Adipose tissue (tissue), 3 donors: ENCODE data around the gene ATF7. TPM values are rescaled to one million over a fixed set of nuclear protein-coding genes. Genes with fewer than 3 reads are reported as not detected.
"Not testable (repeated sequence)": the region's sequence is repeated elsewhere in the genome, so short reads cannot be mapped to it uniquely, and the experiment has no call there.

ENCODE experiments used
- H3K27ac ChIP-seq: one replicate; pipeline ENCODE4 v1.5.1; 2013; ENCODE audit warnings: low read depth, low read length
- WGBS, 3 donors: extraction: QIAGEN DNeasy Blood & Tissue Kit; methylation state at CpG; one replicate each; pipeline ENCODE4 v1.1.7; 2013; 5-methylcytosine and 5-hydroxymethylcytosine counted together
- polyA plus RNA-seq, 3 donors: library from polyadenylated mRNA; stranded (reverse); fragments of 200-250 nt; gene quantifications; one replicate each; pipeline ENCODE4 v1.2.3, GENCODE V29; 2013
- donor health status: healthy with polysubstance abuse.
- donor health status: Bipolar disorder and iron deficiency.
- donor health status: healthy.

The ATF7 gene
- polyA plus RNA-seq, 3 donors = 9.5 to 35.0 (median 25.7) TPM

DNA sequence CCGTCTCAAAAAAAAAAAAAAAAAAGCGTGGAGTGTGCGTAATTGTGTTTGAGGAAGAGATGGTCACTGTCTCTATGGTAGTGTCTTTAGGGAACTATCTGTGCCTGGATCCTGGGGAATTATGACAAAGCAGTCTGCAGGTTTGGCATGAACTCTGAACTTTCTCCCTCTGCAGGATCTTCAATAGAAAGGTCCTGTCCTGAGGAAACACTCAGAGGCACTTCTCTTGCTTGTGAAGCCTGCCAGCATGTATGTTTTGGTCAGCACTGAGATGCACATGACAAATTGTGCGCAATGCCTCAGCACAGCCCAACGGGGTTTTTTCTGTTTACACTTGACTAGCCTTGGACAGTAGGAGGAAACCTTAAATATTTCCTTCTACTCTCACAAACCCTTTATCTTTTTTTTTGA, 46.6 kb downstream of the ATF7 start:
- no peak overlapping the region for H3K27ac ChIP-seq
- WGBS, 3 donors = 74 to 87% (median 75%) methylated on average over 5 of the region's 5 CpGs

DNA sequence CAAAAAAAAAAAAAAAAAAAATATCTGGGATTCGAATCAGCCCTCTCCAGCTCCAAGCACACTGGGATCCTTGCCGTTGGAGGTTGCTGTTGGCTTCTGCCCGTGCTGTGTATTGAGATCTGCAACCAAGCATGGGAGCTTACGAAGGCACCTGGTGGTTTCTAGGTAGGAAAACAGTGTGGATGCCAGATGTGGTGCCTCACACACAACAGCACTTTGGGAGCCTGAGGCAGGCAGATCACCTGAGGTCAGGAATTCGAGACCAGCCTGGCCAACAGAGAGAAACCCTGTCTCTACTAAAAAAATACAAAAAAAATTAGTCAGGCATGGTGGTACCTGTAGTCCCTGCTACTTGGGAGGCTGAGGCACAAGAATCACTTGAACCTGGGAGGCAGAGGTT, 47.4 kb downstream of the ATF7 start:
- H3K27ac ChIP-seq = no peak overlapping the region
- 87 to 94% (median 92%) methylated on average over 5 of the region's 5 CpGs for WGBS, 3 donors

DNA sequence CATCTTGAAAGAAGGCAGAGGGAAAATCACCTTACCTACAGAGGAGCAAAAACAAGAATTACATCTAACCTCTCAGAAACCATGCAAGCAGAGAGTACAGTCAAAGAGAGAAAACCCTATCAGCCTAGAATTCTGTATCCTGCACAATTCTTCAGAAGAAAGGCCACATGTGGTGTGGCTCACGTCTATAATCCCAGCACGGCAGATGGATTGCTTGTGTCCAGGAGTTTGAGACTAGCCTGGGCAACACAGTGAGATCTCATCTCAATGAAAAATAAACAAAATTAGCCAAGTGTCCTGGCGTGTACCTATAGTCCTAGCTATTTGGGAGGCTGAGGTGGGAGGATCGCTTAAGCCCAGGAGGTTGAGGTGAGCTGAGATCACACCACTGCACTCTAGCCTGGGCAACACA, 48.2 kb downstream of the ATF7 start:
- no peak overlapping the region for H3K27ac ChIP-seq
- WGBS, 3 donors = 87 to 96% (median 94%) methylated on average over 4 of the region's 4 CpGs

DNA sequence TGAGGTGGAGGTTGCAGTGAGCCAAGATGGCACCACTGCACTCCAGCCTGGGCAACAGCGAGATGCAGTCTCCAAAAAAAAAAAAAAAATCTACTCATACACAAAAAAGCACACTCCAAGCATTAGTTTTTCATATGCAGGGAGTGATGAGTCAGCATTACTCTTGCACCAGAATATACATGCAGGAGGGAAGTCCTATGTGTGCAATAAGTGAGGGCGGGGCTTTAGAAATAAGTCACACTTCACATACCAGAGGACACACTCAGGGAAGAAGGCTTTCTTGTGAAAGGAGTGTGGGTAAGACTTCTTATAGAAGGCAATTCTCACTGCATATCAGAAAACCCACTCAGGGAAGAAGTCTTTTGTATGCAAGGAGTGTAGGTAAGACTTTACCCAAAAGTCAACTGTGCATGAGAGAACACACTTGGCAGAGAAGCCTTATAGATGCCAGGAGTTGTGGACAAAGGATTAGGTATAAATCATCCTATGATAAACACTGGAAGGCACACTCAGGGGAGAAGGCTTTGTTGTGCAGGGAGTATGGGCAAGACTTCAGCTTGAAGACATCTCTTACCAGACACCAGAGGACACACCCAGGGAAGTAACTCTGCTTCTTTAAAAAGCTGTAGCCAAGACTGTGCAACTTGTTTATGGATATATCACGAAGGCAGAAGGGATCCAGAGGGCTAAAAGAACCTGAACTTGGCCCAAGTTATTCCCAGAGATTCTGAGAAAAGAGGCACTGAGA, 50.5 kb downstream of the ATF7 start:
- no peak overlapping the region for H3K27ac ChIP-seq
- 47 to 91% (median 62%) methylated on average over 3 of the region's 3 CpGs for WGBS, 3 donors

- H3K27ac ChIP-seq = no peak overlapping the region
- WGBS, 3 donors = 88 to 94% (median 88%) methylated on average over 8 of the region's 8 CpGs
These were observed 53.9 kb downstream of the ATF7 start for GRCh38 chr12:53572134-53572758.

DNA sequence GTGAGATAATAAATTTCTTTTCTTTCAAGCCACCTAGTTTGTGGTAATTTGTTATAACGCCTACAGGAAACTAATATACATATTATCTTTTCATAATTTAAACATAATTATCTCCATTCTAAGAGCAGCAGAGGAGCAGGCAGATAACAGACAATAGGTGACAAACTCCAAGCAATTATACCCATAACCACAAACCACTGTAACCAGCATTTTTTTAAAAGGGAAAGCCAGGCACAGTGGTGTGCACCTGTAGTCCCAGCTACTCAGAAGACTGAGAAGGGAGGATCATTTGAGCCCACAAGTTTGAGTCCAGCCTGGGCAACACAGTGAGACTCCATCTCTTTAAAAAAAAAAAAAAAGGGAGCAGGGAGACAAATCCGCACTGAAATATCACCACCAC, 54.9 kb downstream of the ATF7 start:
- 86 to 92% (median 90%) methylated on average over 2 of the region's 2 CpGs for WGBS, 3 donors
- no peak overlapping the region for H3K27ac ChIP-seq

DNA sequence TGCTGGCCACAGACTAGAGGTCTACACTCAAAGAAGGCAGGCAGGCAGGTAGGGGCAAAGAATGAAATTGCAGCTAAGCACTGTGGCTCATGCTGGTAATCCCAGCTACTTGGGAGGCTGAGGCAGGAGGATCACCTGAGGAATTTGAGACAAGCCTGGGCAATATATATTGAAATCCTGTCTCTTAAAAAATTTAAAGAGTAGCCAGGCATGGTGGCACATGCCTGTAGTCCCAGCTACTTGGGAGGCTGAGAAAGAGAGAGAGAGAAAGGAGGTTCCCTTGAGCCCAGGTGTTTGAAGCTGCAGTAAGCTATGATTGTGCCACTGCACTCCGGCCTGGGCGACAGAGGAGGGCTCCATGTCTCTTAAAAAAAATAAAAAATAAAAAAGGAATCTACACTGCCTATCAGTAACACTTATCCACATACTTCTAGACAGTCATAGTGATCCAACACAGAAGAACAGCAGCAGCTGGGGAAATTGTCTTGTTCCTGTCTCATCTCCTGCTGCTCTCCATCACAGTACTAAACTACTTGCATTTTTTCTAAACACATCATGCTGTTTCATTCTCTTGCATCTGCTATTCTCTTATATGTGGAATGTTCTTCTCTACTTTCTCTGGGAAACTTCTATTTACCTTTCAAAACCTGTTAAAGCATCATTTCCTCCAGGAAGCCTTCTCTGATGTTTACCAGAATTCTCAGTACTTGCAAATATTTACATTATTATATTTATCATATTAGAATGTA, 57.2 kb downstream of the ATF7 start:
- no peak overlapping the region for H3K27ac ChIP-seq
- 82 to 96% (median 89%) methylated on average over 2 of the region's 2 CpGs for WGBS, 3 donors

DNA sequence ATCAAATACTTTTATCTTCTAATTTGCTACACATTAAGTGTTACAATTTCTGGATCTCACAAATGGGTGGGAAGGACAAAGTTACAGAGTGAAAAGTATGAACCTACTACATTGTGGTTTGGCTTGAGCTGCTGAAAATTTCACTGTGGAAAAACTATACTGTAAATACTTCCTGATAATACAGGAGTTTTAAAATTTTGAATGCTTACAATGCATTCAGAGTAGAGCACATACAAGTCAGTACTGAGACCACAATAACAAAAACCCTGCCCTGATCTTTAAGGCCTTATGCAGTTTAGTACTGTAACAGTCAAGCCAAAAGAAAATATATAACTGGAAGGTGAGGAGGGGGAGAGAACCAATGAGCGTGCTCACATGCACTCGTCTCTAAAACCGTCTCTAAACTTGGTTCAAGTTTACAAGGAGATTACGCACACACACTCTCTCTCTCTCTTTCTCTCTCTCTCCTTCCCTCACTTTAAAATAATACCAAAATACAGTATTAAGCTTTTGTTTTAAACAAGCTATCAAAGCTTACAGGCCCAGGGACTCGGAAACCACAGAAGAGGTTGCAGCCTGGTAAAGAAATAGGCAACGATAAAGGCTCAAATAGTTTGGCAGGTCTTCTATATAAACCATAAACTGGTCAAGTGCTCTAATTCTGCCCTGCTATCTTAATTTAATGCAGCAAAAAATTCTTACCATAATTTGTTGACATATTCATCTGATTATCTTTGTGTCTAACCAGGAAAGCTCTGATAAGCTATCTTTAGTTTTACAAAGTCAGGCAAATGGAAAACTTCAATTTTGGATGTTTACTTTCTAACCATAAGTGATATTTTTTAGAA, 58.0 kb downstream of the ATF7 start:
- WGBS, 3 donors = 68 to 90% (median 77%) methylated on average over 6 of the region's 6 CpGs
- H3K27ac ChIP-seq = no peak overlapping the region

DNA sequence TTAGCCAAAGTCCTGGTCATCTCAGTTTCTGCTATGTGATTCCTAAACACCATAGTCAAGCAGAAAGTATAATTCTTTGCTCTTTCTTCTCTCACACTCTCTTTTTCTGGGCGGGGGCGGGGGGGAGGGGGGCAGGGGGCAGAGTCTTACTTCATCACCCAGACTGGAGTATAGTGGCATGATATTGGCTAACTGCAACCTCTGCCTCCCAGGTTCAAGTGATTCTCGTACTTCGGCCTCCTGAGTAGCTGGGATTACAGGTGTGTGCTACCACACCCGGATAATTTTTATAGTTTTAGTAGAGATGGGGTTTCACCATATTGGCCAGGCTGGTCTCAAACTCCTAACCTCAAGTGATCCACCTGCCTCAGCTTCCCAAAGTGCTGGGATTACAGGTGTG, 60.8 kb downstream of the ATF7 start:
- not testable (repeated sequence) for H3K27ac ChIP-seq
- WGBS, 3 donors = 89 to 92% (median 92%) methylated on average over 4 to 5 of the region's 5 CpGs

DNA sequence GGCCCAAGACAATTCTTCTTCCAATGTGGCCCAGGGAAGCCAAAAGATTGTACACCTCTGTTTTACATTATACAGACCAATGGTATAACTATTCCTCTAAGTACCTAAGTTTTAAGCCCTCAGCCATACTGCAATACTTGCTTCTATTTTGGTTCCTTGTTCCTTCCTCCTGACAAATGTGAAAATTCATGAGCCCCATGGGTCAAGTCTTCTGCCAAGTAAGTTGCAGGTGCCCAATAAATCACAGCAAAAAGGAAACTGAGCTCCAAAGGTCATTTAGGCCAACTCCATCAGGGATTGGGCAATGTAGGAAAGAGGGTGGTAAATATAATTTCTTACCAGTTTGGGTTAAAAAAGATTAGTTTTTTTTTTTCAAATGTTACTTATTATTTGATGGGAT, 61.2 kb downstream of the ATF7 start:
- H3K27ac ChIP-seq = no peak overlapping the region

DNA sequence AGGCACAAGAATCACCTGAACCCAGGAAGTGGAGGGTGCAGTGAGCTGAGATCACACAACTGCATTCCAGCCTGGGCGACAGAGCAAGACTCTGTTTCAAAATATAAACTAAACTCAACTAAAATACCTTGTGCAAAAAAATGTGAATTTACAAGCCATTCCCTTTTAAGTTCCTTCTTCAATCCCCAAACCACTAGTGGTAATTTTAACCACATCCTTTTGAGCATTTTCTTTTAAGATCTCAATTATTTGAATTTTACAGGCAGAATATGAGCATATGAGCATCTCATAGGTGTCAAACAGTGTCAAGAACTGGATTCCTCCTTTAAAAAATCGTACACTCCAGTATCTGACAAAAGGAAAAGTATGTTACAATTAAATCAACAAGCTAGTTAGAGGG, 61.9 kb downstream of the ATF7 start:
- WGBS, 3 donors = 52 to 92% (median 68%) methylated on average over 2 of the region's 2 CpGs
- H3K27ac ChIP-seq = no peak overlapping the region

GRCh38 chr12:53563452-53564028, 62.6 kb downstream of the ATF7 start:
- no peak overlapping the region for H3K27ac ChIP-seq
- 92 to 97% (median 94%) methylated on average over 2 of the region's 2 CpGs for WGBS, 3 donors

GRCh38 chr12:53561590-53561953, 64.6 kb downstream of the ATF7 start:
- WGBS, 3 donors = 81 to 94% (median 82%) methylated on average over 1 of the region's 1 CpG
- no peak overlapping the region for H3K27ac ChIP-seq

- 92 to 98% (median 95%) methylated on average over 2 of the region's 2 CpGs for WGBS, 3 donors
- H3K27ac ChIP-seq = no peak overlapping the region
These were observed 65.1 kb downstream of the ATF7 start for GRCh38 chr12:53560912-53561589.

DNA sequence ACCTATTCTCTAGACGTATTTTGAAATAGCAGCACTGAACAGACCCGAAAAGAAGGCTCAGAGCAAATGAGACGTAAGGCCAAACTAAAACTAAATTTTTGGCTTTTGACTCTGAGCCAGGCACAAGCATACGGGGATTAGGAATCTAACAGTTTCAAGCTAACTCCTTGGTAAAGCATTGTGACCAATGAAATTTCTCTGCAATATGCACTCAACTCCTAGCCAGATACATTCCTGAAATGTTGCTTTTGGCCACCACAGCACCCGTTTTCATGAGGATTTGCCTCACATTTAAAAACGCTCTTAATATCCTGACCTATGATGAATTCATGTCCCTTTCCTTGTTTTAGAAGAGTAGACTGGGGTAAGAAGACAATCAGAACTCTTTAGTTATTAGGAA, 65.8 kb downstream of the ATF7 start:
- H3K27ac ChIP-seq = no peak overlapping the region
- WGBS, 3 donors = 54 to 74% (median 73%) methylated on average over 6 of the region's 6 CpGs

GRCh38 chr12:53558631-53559030, 67.6 kb downstream of the ATF7 start:
- 97 to 100% (median 100%) methylated on average over 1 of the region's 1 CpG for WGBS, 3 donors
- H3K27ac ChIP-seq = no peak overlapping the region

GRCh38 chr12:53552361-53553327, 73.5 kb downstream of the ATF7 start:
- 84 to 91% (median 90%) methylated on average over 13 to 14 of the region's 14 CpGs for WGBS, 3 donors
- H3K27ac ChIP-seq = no peak overlapping the region
